HG03108 (cell line): Measurements from ENCODE around the gene DIDO1.
A peak's percentile ranks its signal among the peaks of the same experiment; 100 is the strongest.

Experiments
- ATAC-seq: cut with Tn5 transposase; IDR thresholded peaks from one replicate; pipeline ENCODE4 v1.9.1; 2021; ENCODE audit warnings: moderate library complexity; ENCODE audit not compliant: unreplicated experiment

DIDO1 gene

DNA sequence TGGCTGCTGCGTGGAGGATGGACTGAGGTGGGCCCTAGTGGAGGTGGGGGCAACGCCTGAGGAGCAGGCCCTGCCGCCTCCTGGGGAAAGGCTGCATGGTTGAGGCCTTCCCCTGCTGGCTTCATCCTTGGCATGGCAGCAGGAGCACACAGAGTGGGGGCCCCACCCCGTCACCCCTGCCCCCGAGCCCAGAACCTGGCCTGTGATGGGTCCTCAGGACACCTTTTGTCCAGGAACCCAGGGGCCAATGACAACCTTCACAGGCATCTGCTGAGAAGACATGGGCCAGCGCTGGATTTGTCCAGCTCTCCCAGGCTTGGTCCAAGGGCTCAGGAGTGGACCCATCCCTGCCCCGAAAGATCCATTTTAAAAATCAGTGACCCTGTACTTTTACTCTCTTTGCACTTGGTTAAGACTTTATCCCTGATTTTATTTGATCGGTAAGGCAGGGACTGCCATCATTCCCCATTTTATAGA, 25.6 kb upstream of the DIDO1 start:
- ATAC-seq: no peak

GRCh38 chr20:62951143-62951895, 25.0 kb upstream of the DIDO1 start:
- no peak for ATAC-seq

DNA sequence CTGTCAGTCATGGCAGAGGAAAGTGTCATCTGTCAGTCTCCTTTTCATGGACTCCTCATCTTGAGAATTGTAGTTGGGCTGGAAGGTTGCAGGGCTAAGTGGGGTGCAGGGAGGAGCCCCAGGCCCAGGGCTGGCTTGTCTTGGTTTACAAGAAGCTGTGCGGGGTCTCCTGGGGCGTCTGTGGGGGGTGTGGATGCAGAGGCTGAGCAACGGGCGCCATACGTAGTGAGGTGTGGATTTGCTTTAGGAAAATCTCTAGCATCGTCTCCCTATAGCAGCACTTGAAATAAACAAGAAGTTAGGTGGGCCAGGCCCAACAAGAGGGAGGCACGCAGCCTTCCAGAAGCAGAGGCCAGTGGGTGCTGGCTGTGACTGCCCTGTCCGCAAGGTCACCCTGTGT, 24.4 kb upstream of the DIDO1 start:
- ATAC-seq: no peak

- ATAC-seq: no peak
Observed at GRCh38 chr20:62949962-62950361, 23.7 kb upstream of the DIDO1 start.

- ATAC-seq: no peak
Observed at GRCh38 chr20:62949153-62949821, 23.0 kb upstream of the DIDO1 start.

- ATAC-seq: no peak
Observed at GRCh38 chr20:62947532-62948300, 21.4 kb upstream of the DIDO1 start.

GRCh38 chr20:62946918-62947317, 20.6 kb upstream of the DIDO1 start:
- no peak for ATAC-seq

DNA sequence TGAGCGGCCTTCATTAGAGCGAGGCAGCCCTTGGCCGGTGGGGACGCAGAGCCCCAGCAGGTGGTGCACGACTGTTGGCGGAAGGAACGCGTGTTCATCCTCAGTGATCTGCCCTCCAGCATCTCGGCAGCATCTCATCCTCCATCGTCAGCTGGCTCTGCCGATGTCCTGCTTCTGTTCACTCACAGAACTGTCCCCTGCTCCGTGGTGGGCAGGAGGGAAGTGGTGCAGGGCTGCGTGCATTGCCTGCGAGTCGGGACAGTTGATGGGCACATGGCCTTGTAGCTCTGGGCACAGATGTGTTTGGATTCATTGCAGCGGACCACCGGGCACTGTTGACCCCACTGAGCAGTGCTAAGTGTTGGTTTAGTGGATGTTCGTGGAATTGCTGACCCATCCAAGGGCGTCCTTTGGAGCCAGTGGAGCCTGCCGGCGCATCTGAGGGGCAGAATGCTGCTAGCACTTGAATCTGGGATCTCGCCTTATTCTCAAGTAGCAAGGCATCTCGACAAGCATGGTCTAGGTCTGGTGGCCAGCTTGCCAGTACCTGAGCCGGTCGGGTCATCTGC, 19.6 kb upstream of the DIDO1 start:
- ATAC-seq: no peak

GRCh38 chr20:62944746-62945145, 18.4 kb upstream of the DIDO1 start:
- ATAC-seq: no peak

DNA sequence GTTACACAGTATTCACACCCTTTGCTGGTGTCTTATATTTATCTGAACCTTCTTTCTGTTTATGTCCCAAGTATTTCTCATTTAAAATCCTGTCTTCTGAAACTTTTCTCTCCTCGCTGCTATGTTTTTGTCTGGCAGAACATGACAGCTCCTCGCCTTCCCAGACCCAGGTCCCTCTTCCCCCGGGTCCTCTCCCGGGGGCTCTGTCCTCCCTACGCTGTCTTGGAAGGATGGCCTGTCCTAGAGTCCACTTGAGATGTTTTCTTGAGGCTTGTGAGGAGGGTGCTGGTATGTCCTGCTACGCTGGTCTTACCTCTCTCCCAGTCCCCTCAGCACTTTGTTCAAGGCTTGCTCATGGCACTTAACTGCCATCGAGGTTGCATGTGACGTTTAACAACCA, 17.9 kb upstream of the DIDO1 start:
- ATAC-seq: no peak

DNA sequence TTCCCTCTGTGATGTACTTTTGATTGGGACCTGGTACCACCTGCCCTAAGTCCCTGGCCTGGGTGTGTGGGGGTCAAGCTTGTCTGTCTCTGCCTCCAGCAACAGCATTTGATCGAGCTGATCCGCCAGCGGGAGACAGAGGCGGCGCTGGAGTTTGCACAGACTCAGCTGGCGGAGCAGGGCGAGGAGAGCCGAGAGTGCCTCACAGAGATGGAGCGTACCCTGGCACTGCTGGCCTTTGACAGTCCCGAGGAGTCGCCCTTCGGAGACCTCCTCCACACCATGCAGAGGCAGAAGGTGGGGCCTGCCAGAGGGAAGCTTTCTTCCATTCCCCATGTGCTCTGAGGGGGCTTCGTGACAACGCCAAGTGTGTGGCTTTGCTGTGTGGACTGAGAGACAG, 17.1 kb upstream of the DIDO1 start:
- no peak for ATAC-seq

GRCh38 chr20:62942456-62942855, 16.2 kb upstream of the DIDO1 start:
- ATAC-seq: no peak

- ATAC-seq: no peak
Observed at GRCh38 chr20:62941792-62942191, 15.5 kb upstream of the DIDO1 start.

- no peak for ATAC-seq
Observed at GRCh38 chr20:62940875-62941274, 14.6 kb upstream of the DIDO1 start.

GRCh38 chr20:62938105-62938888, 12.0 kb upstream of the DIDO1 start, which contains the start of gene GID8:
TSS of gene GID8 (plus strand) at chr20:62938147. CDS start at chr20:62941503, 3,356 bp downstream.
- peak; percentile 37 for ATAC-seq

GRCh38 chr20:62937268-62938104, 11.2 kb upstream of the DIDO1 start:
- ATAC-seq: peak; percentile 83

GRCh38 chr20:62935968-62936585, 9.8 kb upstream of the DIDO1 start:
- no peak for ATAC-seq

GRCh38 chr20:62935204-62935967, 9.1 kb upstream of the DIDO1 start:
- ATAC-seq: no peak
